GM13976 (cell line): Measurements from ENCODE around the gene STK32A.

Source experiments
- DNase-seq: peaks from one replicate; pipeline ENCODE4 v3.0.0; 2012; ENCODE audit warnings: low spot score
- CTCF ChIP-seq: IDR thresholded peaks from 2 replicates; pipeline ENCODE4 v1.5.1; 2012; ENCODE audit warnings: borderline replicate concordance, mild to moderate bottlenecking; ENCODE audit not compliant: insufficient read depth; ENCODE audit errors: extremely low read depth, missing control alignments, control extremely low read depth
- in situ Hi-C: fragments of 300-500 bp; cut with MboI; formaldehyde crosslinking; loops from one replicate; pipeline ENCODE4 v1.12.0; 2022; ENCODE audit warnings: low sequenced_read_pairs, mixed read lengths, inconsistent platforms; ENCODE audit not compliant: unreplicated experiment

The STK32A gene

DNA sequence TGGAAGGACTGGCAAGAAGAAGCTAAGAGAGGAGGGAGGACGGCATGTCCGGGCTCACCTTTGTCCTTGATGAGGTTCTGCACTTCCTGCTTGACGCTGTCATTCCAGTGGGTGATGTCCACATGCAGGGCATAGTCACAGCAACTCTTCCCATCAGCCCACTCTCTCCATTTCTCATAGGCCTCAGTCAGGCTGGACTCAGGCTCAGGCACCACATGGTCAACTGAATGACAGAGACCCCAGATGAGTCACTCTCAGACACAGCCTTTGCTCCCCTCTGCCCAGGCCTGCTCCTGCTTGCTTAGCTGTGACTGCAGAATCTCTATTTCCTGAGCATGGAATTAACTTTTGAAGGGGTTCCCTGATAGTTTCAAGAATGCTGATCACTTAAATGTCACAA, 180.8 kb downstream of the STK32A start:
- no peak for DNase-seq
- in situ Hi-C loops, result no loop called here
- no peak for TF ChIP-seq CTCF

GRCh38 chr5:147417135-147417813, 182.4 kb downstream of the STK32A start:
- DNase-seq, result no peak
- TF ChIP-seq CTCF, result no peak
- in situ Hi-C loops, result no loop called here

DNA sequence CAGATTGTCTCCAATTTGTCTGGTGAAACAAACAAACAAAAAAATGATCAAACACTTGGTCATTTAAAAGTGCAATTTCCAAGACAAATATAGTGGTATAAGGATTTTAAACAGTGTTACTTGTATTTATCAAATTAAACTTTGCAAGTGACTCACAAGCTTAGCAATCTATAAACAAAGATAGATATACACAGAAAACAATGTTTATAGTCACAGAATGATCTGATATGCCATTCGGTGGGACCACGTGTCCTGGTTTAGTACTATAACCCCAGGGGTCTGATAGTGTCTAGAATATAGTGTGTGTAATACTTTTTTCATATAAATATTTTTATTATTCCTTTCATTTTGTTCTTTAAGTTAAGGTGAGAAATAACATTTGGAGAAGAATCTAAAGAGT, 183.8 kb downstream of the STK32A start:
- DNase-seq, result no peak
- in situ Hi-C loops, result no loop called here
- TF ChIP-seq CTCF, result no peak

DNA sequence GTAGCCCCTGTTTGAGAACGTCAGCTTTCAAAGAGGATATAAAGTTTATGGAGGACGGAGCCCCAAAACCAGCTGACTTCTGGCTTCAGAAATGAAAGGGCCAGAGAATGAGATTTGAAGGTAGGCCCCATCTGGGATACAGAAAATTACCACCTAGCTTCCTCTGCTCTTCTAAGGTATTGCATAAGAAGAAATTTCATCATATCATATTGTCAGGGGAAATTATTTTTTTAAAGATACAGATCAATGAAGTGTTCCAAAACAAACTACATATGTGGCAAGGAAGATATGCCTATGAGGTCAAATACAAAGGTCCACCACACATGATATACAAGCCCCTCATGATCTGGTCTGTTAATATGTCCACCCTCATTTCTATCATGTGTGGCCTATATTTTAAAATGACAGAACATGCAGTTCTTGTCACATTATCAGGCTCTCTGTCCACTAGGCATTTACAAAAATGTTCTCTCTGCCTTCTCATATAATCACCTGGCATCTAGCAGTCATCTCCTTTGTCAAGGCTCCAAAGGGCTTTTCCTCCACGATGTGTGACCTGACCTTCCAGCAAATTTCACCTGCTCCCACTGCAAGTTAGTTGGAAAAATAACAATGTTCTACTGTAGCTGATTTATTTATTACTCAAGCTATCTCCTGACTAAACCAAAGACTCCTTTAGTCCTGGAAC, 192.0 kb downstream of the STK32A start:
- in situ Hi-C loops, result no loop called here
- DNase-seq, result no peak
- no peak for TF ChIP-seq CTCF

DNA sequence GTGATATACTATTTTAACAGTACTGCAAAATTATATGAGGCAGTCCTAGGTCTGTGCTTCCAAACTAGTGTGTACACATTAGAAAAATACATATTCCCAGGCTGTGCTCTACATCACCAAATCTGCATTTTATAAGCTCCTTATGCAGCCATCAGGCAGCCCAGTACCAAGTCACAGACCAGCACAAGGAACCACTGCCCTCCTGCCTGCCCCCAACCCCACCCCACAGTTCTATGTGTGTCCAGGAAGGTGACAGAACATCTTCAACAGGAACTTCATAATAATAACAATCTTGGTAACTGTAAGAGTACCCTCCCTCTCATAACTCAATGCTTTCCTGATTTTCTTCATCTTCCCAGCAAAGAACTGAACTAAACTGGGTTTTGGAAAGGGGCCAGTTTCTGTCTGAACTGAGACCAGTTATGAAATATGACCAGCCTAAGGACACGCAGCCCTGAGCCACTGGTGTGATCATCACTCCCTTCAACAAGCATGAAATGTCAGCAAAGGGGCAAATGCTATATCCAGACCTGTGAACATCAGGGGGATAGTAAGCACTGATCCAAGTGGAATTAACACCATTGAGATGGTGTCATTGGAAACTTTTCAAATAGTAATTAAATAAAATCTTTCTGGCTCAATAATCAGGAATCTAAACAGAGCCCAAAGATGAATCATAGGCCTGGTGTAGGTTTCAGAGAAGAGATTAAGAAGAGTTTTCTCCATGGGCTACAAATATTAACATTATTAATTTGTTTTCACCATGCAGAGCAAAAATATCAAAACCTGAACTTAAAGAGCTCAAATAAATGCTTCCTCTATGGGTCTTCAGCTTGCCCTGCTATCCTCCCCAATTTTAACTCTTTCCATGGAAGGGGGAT, 192.9 kb downstream of the STK32A start:
- in situ Hi-C loops, result no loop called here
- no peak for DNase-seq
- TF ChIP-seq CTCF, result no peak

GRCh38 chr5:147430628-147431027, 195.8 kb downstream of the STK32A start:
- no peak for TF ChIP-seq CTCF
- in situ Hi-C loops, result no loop called here
- no peak for DNase-seq
